ENCODE data around the gene CLDN24.

Gene CLDN24

DNA sequence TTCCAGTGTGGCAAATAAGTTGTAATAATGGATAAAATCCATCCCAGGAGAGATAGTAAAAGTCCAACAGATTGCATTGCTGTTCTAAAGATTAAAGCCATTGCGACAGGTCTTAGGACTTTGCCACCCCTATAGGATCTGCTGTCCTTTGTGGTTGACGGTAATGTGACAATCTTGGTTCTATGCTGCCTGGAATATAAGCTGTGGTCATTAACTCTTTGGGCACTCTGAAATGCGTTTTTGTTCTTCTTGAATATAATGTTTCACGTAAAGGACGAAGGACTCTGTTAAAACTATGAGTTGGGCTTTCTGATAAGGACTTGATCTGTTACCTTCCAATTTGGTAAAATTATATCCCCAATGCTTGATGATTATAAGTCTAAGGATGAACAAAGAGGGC, at the start of gene CLDN24:
CLDN24 (minus strand) TSS at position 101 of the 400 bp plus-strand sequence; CDS start at position 101, 0 bp downstream.
- DNase-seq (ENCODE audit: low spot score) = no peak

DNA sequence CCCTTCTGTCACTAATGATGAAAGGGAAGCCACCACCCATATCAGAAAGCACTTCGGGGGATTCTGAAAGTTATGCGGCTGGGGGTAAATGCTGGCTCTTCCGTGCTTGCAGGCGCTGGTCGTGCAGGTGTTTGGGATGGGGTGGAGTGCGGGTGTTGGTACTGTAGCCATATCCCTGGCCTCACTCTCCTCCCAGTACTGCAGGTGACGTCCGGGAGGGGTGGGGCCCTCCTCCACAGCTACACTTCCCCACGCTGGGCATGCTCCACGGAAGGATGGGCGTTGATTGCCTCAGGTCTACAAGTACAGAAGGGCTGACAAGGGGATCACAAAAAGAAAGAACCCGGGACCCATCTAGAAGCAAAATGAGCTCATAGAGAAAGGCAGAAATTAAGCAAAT, 48.6 kb upstream of the CLDN24 start:
- no peak for DNase-seq (ENCODE audit: low spot score)

DNA sequence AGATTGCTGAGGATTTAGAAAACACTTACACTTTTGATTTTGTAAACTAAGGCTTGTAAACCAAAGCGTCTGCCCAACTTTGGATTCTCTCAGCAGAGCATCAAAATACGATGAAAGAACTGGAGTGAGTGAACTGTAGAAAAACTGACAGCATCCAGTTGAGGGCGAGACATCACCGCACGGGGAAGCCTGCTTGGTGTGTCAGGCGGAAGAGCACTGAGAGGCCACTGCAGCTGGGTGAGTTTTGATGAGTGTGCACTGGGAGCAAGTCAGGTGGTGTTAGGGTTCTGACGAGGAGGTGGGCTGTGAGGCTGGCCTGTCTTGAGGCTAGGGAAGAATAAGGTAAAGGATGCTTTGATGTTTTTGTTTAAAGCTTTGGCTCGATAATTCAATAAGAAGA, 46.8 kb upstream of the CLDN24 start:
- no peak for DNase-seq (ENCODE audit: low spot score)

DNA sequence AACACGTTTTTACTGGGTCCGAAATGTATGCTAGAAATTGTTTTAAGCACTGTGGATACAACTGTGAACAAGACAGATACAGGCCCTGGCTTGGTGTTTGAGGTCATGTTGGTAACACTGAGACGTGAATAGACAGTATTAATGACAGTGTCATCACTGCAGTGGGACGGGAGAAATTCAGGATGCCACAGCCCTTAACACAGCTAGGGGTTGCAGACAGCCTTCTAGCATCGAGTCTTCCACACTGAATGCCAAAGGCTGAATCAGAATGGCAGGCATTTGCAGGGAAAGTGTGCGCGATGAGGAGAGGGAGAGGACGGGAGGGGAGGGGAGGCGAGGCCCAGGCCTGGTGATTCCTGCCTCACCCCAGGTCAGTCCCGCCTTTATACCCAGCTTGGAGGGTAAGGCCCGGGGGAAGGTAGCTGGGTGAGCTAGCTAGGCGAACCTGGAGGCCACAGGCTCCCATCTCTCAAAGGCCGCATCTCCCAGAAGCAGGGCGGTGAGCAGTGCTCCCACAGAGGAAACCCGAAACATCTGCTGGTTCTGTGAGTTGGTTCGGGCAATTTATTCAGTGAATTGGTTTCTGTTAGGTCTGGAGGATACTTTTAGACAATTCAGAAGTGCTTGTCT, 44.1 kb upstream of the CLDN24 start:
- DNase-seq (ENCODE audit: low spot score) = no peak

DNA sequence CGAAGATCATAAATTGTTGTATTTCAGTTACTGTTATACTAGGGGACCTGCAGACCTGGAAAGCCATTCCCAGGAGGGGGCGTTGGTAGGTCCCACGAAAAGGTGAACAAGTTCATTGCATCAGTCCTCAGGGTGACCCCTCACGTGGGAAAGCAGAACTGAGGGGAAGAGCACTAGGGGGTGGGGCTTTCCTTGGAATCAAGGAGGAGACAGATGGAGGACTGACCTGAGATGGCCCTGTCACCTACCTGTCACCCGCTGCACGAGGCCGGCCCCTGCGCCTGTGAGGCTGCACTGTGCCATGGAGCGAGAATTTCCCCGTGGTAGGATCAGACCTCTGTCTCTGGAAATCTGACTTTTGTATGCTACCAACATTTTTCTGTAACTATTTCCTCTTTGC, 41.8 kb upstream of the CLDN24 start:
- no peak for DNase-seq (ENCODE audit: low spot score)

DNA sequence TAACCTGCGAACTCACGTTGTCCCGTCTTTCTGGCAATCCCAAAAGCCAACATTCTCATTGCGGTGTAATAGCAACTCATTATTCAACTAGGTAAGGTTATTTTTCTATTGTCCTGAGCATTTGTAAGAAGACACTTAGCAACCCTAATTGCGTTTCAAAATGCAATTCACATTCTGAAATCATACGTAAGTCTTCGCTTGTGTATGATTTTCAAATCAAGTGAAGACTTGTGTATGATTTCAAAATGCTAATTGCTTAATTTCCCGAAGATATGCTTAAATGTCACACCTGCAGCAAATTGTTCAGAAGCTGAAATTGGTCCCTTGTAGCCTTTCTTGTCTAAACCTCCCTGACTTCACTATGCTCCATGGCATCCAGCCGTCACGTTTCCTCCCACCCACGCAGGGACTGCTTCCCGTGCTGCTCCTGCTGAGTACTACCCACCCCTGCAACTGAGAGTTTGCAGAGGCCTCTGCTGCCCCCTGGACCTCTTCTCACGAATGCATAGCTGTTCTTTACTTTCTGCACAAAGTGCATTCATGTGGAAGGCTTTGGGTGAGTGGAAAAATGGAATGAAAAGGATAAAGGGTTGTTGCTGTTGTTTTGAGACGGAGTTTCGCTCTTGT, 40.8 kb upstream of the CLDN24 start:
- no peak for DNase-seq (ENCODE audit: low spot score)

DNA sequence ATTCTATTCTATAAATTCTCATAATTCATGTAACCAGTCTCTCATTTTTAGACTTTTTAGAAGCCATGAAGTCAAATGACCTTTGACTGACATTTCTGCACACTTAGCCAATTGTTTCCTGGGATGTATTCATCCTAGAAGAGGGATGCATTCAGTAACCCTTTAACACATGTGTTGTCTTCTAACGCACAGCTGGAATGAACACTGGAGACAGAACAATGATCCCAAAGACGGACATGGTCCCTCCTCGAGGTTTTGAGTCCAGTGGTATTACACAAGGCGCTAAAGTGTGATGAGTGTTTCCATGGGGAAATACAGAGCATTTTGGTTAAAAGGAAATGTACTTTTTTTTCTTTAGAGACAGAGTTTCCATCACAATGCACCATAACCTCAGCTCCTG, 39.8 kb upstream of the CLDN24 start:
- no peak for DNase-seq (ENCODE audit: low spot score)

DNA sequence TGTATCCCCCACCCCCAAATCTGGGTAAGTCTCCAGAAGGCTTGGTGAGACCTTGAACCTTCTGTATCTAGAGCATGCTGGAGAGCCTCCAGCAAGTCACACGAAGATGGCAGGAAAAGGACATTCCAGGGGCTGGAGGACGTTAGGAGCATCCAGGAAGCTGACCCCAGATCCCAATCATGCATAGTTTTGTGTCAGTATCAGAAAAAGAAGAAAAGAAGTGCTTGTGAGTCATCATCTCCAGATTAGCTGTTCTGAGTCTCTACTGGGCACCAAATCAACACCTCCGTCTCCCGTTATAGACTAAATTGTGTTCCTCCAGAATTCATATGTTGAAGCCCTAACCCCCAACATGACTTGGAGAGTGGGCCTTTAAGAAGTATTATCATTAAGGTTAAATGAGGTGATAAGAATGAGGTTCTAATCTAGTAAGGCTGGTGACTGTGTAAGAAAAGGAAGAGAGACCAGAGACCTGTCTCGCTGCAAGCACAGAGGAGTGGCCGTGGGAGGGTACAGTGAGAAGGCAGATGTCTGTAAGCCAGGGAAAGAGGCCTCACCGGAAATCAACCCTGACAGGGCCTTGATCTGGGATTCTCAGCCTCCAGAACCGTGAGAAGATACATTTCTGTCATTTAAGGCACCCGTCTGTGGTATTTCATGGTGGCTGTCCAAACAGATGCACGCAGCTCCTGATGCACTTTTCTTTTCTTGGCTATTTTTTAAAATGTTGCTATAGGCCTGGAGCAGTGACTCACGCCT, 38.1 kb upstream of the CLDN24 start:
- DNase-seq (ENCODE audit: low spot score) = no peak

DNA sequence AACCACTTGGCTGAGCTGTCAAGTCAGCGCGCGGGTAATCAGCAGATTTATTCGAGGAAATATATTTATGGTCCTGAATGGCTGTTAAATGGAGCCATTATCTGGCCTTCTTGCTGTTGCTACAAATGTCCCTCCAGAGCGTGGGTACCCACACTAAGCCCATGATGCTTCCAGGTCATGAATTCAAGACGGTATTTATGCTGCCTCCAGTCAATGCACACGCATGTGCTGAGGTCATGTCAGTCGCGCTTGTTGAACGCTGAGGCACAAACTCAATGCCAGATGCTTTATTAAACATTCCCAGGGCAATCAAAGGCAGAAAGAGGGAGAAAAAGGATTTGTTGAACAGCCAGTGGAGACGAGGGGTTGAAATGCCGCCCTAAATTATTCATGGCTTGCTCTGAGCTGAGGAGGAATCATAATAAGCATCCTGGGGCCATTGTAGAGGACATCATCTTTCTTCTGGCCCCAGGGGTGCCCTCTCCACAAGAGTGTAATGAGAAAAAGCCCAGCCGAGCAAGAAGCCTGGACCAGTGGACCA, 36.1 kb upstream of the CLDN24 start:
- DNase-seq (ENCODE audit: low spot score) = no peak

DNA sequence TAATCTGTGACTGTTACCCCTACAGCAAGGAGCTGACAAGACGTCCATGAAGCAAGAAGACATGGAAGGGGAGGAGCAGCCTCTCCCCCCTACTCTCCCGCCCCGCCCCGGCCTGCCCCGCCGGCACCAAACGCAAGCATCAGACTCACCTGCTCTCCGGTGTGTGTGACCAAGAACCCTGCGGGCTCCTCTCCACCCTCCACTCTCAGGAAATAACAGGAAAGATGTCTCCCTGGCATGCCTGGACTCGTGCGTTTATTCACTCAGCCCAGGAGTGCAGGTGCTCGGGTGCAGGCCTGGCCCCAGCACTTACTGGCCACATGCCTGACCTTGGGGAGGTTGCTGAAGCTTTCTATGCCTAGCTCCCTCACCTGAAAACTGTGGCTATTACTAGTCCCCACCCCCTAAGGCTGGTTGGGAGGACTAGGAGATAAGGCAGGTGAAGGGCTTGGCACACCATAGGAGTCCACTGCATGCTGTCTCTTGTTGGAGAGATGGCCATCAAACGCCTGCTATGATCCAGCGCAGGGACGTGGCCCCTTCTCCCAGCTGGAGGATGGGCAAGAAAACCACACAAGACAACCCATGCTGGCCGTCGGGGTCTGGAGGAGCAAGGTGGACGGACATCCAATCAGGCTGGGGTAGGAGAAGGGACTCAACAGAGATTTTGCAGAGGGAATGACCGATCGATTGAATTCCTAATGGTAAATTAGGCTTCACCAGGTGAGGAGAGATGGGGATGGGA, 34.9 kb upstream of the CLDN24 start:
- DNase-seq (ENCODE audit: low spot score) = no peak

DNA sequence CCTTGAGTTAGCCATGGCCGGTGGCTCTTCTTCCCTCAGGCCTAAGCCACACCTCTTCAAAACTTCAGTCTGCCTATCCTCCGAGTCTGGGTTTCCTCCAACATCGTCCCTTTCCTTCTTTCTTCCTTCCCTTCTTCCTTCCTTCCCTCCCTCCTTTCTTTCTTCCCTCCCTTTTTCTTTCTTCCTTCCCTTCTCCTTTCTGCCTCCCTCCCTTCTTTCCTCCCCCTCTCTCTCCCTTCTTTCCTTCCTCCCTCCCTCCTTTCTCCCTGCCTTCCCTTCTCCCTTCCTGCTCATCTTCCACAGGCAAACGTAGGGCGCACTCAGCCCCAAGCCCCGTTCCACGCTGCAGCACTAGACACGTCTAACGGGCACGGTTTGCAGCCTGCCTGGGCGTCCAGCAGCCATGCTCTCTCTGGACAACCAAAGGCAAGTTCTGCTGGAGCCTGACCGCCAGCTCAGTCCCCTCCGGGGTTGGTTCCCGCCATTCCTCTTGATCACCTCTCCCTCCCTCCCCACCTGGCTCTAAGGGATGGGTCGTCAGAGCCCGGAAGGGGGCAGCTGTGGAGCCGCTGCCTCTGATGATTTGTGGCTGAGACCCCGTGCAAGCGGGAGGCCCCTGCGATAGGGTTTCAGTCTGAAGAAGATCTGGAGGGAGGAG, 34.1 kb upstream of the CLDN24 start:
- DNase-seq (ENCODE audit: low spot score) = no peak

DNA sequence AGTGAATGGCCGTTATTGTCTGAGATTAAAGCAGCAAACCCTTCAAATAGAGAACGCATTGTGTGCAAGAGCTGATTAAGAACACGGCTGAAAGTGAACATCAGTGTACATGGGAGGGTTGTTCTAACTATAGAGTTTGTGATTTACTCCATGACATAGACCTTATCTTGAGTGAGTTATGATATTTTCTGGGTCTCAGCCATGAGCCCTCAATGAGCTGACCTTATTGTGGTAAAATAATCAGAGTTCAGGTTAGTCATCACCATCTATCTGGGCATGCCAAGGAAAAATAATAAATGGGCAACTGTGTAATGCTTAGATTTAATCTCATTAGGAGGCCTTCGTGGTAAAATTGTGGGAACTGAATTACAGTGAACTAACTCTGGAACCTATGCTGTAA, 33.2 kb upstream of the CLDN24 start:
- DNase-seq (ENCODE audit: low spot score) = no peak

DNA sequence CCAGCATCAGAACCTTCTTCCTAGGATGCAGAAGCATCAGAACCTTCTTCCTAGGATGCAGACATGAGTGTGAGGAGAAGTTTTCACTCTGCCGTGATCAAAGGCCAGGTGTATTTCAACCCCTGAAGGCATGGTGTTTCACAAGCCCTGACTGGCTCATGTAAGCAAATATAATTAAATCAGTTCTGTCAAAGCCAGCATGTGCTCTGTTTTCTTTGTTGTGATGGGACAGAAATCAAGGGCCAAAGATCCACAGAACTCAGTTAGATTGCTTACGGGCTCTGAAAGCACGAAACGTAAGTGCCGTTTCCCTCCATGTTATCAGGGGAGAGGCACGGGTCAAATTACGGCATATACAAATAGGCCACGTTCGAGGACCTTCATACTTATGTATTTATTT, 32.0 kb upstream of the CLDN24 start:
- no peak for DNase-seq (ENCODE audit: low spot score)

DNA sequence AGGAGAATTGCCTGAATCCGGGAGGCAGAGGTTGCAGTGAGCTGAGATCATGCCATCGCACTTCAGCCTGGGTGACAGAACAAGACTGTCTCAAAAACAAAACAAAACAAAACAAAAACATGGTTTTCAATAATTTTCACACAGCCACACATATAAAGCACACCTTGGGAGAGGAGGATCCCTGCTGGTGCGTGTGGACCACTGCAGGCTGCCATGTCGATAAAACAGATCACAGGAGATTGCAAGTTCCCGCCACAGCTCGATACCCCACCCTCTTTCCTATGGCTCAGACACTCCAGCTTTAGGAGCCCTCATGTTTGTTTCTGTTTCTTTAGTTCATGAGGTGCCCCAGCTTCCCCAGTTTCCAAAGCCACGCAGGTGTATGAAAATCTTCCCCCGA, 31.3 kb upstream of the CLDN24 start:
- no peak for DNase-seq (ENCODE audit: low spot score)

DNA sequence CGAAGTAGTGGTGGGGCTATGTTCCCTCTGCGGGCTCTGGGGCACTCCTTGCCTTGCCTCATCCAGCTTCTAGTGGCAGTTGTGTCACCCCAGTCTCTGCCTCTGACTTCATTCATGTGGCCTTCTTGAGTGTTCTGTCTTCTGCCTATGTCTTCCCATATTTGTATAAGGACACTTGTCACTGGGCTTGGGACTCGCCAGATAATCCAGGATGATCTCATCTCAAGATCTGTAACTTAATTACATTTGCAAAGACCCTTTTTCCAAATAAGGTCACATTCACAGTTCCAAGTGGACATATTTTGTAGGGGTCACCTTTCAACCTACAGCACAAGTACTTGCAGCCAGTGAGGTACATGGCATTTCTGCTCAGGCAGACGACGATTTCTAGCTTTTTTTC, 30.3 kb upstream of the CLDN24 start:
- no peak for DNase-seq (ENCODE audit: low spot score)

DNA sequence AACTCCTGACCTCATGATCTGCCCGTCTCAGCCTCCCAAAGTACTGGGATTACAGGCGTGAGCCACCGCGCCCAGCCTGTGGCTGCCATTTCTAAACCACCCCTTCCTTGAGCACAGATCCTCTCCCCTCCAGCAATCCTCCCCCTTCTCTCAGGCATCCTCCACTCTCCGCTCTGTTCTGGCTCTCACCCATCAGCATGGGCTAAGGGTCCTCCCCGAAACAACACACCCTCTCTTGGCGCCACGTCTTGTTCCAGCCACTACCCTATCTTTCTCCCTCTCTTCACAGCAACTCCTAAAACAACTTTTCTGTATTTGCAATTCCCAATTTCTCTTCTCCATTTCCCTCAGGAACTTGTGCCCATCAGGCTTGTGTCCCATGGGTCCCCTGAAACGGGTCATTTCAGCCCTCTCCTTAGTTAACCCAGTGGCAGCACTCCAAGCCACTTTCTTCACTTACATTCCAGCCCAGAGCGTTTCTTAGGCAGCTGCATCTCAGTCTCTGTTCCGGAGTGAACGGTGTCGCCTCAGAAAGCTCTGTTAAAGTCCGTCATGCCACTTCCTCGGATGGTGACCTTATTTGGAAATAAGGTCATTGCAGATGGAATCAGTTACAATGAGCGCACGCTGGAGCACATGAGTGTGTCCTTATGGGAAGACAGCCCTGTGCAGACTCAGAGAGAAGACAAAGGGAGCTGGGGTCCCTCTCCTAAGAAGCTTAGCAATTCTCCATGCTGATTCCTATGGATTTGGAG, 28.3 kb upstream of the CLDN24 start:
- DNase-seq (ENCODE audit: low spot score) = no peak

DNA sequence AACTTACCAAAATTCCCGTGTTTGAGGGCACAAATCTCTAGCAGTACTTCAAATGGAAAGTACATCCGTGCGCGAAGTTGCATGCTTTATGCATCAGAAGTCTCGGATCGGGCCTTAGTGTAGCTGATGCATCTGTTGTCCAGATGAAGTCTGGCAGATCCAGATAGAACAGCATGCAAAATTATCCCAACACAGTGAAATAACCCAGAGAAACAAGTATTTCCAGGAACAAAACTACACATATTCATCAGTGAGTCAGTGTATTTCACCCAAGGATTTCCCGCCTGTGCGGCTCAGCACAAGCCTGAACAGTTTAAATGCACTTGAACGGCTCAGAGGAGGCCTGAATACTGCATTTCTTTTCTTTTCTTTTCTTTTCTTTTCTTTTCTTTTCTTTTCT, 27.4 kb upstream of the CLDN24 start:
- DNase-seq (ENCODE audit: low spot score) = no peak

DNA sequence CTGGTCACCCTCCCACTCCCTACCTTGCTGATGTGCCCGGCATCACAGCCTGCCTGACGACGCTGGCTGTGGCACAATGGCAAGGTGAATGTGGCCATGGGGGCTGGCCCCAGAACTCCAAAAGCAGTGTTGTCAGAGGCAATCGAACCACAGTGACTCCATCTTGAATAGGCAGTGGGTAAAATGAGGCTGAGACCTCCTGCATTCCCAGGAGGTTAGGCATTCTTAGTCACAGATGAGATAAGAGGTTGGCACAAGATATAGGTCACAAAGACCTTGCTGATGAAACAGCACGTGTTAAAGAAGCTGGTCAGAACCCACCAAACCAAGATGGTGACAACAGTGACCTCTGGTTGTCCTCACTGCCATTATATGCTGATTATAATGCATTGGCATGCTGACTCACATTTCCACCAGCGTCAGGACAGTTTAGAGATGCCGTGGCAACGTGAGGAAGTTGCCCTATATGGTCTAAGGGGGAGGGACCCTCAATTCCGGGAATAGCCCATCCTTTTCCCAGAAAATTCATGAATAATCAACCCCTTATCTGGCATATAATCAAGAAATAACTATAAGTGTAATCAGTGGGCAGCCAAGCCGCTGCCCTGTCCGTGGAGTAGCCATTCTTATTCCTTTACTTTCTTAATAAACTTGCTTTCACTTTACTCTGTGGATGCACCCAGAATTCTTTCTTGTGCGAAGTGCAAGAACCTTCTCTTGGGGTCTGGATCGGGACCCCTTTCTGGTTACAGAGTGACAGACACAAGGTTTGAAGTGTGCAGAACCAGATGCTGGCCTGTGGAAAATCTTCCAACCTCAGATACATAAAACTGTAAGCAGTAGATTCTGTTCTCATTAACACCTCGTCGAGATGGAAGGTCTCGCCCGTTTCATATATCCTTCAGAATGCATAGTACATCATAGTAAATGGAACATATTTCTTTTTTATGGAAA, 26.8 kb upstream of the CLDN24 start:
- peak; percentile 79 for DNase-seq (ENCODE audit: low spot score)

DNA sequence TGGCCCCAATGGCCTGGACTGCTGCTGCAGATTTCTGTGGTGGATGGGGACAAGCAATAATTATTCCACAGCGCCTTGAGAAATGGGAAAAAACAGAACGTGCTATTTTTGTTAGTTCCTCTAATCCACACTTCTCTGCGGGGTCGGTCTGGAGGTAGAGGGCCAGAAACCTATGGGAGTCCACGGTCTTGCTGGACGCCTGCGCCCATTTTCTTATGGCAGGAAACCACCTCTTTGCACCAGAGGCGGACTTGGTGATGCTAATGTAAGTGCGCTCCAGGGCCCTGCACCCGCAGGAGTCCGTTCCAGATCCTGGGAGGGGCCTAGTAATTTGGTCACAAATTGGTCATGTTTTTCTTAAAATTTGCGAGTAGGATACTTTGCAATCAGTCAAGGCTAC, 25.9 kb upstream of the CLDN24 start:
- DNase-seq (ENCODE audit: low spot score) = no peak

DNA sequence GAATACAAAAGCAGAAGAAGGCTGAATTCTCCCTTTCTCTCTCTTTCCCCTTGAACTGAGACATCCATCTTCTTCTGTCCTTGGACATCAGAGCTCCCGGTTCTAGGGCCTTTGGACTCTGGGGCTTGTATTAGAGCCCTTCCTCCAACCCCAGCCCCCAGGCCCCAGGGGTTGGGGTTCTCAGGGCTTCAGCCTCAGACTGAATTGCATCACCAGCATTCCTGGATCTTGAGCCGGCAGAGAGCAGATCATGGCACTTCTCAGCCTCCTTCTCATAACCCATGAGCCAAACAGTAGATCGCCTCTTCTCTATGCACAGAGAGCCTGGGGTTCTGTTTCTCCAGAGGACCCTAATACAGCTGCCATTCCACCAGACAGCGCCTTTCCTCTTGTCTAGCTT, 25.3 kb upstream of the CLDN24 start:
- no peak for DNase-seq (ENCODE audit: low spot score)

All from activated CD4-positive, alpha-beta T cell treated with anti-CD3 and anti-CD28 coated beads, Interleukin-2, Interleukin-4, amounts not matched to agents 100 ng/mL and 50 ng/mL, durations not matched to agents 16 hours and 8 hours (primary cell).